NCI-H2029 (cell line): ENCODE results near the gene CTSS.

Source experiments
- DNase-seq: peaks from one replicate; lab custom pipeline; 2025; lab: John Stamatoyannopoulos, UW

CTSS gene

GRCh38 chr1:150696995-150697927, 68.3 kb downstream of the CTSS start, which contains the start of gene GOLPH3L:
GOLPH3L (minus strand) TSS chr1:150697154; CDS start chr1:150694838, 2,316 bp downstream.
- peak; percentile 98 for DNase-seq

GRCh38 chr1:150696590-150696989, 69.0 kb downstream of the CTSS start:
- DNase-seq = no peak

GRCh38 chr1:150696162-150696561, 69.4 kb downstream of the CTSS start:
- DNase-seq = no peak

GRCh38 chr1:150695561-150695960, 70.0 kb downstream of the CTSS start:
- no peak for DNase-seq

GRCh38 chr1:150692720-150693119, 72.9 kb downstream of the CTSS start:
- DNase-seq = no peak

GRCh38 chr1:150688763-150689162, 76.8 kb downstream of the CTSS start:
- DNase-seq = no peak

- DNase-seq = no peak
Measured at GRCh38 chr1:150686275-150686674, 79.3 kb downstream of the CTSS start.

- DNase-seq = no peak
Measured at GRCh38 chr1:150683914-150684313, 81.7 kb downstream of the CTSS start.
